ENCODE results near the gene PIK3CG. TPM values are rescaled to one million over a fixed set of nuclear protein-coding genes. Genes with fewer than 3 reads are reported as not detected.

PIK3CG gene
- total RNA-seq, 1 donor from 2014 or later: 2.0 TPM

GRCh38 chr7:106881984-106882383 is 16.9 kb downstream of the PIK3CG start:
- TF ChIP-seq CTCF (IDR thresholded peaks at IDR 0.05): no peak
- intact Hi-C loops (cut with DNase I): no loop called here
- DNase-seq (ENCODE audit: low spot score in 2 of 2): no peak
- Histone ChIP-seq H3K4me1 (no peaks in the 10 kb centered on the region), H3K27ac (no peak overlapping the region), H3K9me3 (no peaks in the 10 kb centered on the region), H3K36me3 (no peaks in the 10 kb centered on the region), H3K4me3 (no peak overlapping the region), H3K27me3 (no peaks in the 10 kb centered on the region)

GRCh38 chr7:106883456-106884026 is 18.5 kb downstream of the PIK3CG start:
- Histone ChIP-seq H3K27ac (no peak overlapping the region), H3K4me3 (no peak overlapping the region), H3K9me3 (no peaks in the 10 kb centered on the region), H3K27me3 (no peaks in the 10 kb centered on the region), H3K4me1 (no peaks in the 10 kb centered on the region), H3K36me3 (no peaks in the 10 kb centered on the region)
- DNase-seq (ENCODE audit: low spot score in 2 of 2): no peak
- intact Hi-C loops (cut with DNase I): no loop called here
- TF ChIP-seq CTCF (IDR thresholded peaks at IDR 0.05): no peak

GRCh38 chr7:106885652-106886051 is 20.6 kb downstream of the PIK3CG start:
- no peak for DNase-seq (ENCODE audit: low spot score in 2 of 2)
- H3K36me3 ChIP-seq: no peaks in the 10 kb centered on the region
- no peak overlapping the region for H3K4me3 ChIP-seq
- no peaks in the 10 kb centered on the region for H3K4me1 ChIP-seq
- no peak for TF ChIP-seq CTCF (IDR thresholded peaks at IDR 0.05)
- H3K9me3 ChIP-seq: no peaks in the 10 kb centered on the region
- H3K27me3 ChIP-seq: no peaks in the 10 kb centered on the region
- no peak overlapping the region for H3K27ac ChIP-seq
- intact Hi-C loops (cut with DNase I): no loop called here

- intact Hi-C loops (cut with DNase I): no loop called here
Observed at GRCh38 chr7:106887421-106887820, 22.3 kb downstream of the PIK3CG start.

GRCh38 chr7:106888204-106888603 is 23.1 kb downstream of the PIK3CG start:
- Histone ChIP-seq H3K36me3 (no peaks in the 10 kb centered on the region), H3K9me3 (no peaks in the 10 kb centered on the region), H3K4me1 (no peaks in the 10 kb centered on the region), H3K4me3 (no peak overlapping the region), H3K27ac (no peak overlapping the region), H3K27me3 (no peaks in the 10 kb centered on the region)
- intact Hi-C loops (cut with DNase I): no loop called here
- TF ChIP-seq CTCF (IDR thresholded peaks at IDR 0.05): no peak
- DNase-seq (ENCODE audit: low spot score in 2 of 2): no peak

More at GRCh38 chr7:106887421-106887820, 22.3 kb downstream of the PIK3CG start:
- no peak overlapping the region for H3K27ac ChIP-seq
- TF ChIP-seq CTCF (IDR thresholded peaks at IDR 0.05): no peak
- no peaks in the 10 kb centered on the region for H3K27me3 ChIP-seq
- no peak overlapping the region for H3K4me3 ChIP-seq
- no peaks in the 10 kb centered on the region for H3K36me3 ChIP-seq
- H3K4me1 ChIP-seq: no peaks in the 10 kb centered on the region
- H3K9me3 ChIP-seq: no peaks in the 10 kb centered on the region
- DNase-seq (ENCODE audit: low spot score in 2 of 2): no peak

DNA sequence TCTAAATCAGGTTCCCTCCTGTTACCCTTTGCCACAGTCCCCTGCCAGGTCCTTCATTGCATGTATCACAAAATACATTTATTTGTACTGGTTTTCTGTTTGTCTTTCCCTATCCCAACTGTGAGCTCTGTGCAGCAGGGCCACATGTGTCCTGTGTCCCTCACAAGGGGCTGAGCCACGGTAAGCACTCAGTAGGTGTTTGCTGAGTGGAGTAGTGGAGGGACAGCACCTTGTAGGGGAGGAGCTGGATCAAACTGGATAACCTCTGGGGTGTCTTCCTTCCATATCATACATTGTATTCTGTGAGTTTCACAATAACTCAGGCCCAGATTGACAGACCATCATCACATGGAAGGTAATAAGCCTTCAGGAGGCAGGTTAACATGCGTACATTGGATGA is 25.9 kb downstream of the PIK3CG start:
- no peaks in the 10 kb centered on the region for H3K9me3 ChIP-seq
- H3K4me1 ChIP-seq: no peaks in the 10 kb centered on the region
- intact Hi-C loops (cut with DNase I): no loop called here
- DNase-seq (ENCODE audit: low spot score in 2 of 2): no peak
- TF ChIP-seq CTCF (IDR thresholded peaks at IDR 0.05): no peak
- no peaks in the 10 kb centered on the region for H3K36me3 ChIP-seq
- no peaks in the 10 kb centered on the region for H3K27me3 ChIP-seq
- H3K27ac ChIP-seq: no peak overlapping the region
- no peak overlapping the region for H3K4me3 ChIP-seq

Measured in ascending aorta (tissue), 2 donors.